OCI-LY1 (cell line): ENCODE data around the gene FST.

Source experiments
- CTCF ChIP-seq: fragments of 200-600 bp; sonication (generic), shearing (Covaris generic); IDR thresholded peaks from 2 replicates; pipeline ENCODE4 v1.5.1; 2017; ENCODE audit warnings: mild to moderate bottlenecking, antibody characterized with exemption, low read length, moderate library complexity, mixed read lengths
- EZH2 ChIP-seq: fragments of 200-600 bp; sonication (generic), shearing (Covaris generic); IDR thresholded peaks from 2 replicates; pipeline ENCODE4 v1.8.0; 2017; ENCODE audit warnings: borderline replicate concordance, mixed run types, mild to moderate bottlenecking, antibody characterized with exemption, low read length, moderate library complexity, mixed read lengths

- TF ChIP-seq CTCF, result peak; percentile 88
- no peak for TF ChIP-seq EZH2
Measured at GRCh38 chr5:53478411-53479044, 1.9 kb upstream of the FST start.
